Testis (tissue), 3 donors: ENCODE results near the gene CYB5R4. TPM values are rescaled to one million over a fixed set of nuclear protein-coding genes. Genes with fewer than 3 reads are reported as not detected.
"Not testable (repeated sequence)": the region's sequence is repeated elsewhere in the genome, so short reads cannot be mapped to it uniquely, and the experiment has no call there.

ENCODE experiments used
- DNase-seq: peaks from one replicate; pipeline ENCODE4 v3.0.0-alpha.2; 2019
- H3K27ac ChIP-seq, 2 donors: fragments of 200-600 bp; sonication (generic); one replicate each; pipeline ENCODE4 v1.5.1; 2019
- H3K27me3 ChIP-seq: fragments of 200-600 bp; sonication (generic); one replicate; pipeline ENCODE4 v1.5.1; 2019
- H3K36me3 ChIP-seq: fragments of 200-600 bp; sonication (generic); one replicate; pipeline ENCODE4 v1.5.1; 2017; ENCODE audit warnings: low read depth; ENCODE audit errors: missing control alignments
- H3K4me1 ChIP-seq: fragments of 200-600 bp; sonication (generic); one replicate; pipeline ENCODE4 v1.5.1; 2019
- H3K4me3 ChIP-seq, 2 donors: fragments of 200-600 bp; sonication (generic); one replicate each; pipeline ENCODE4 v1.5.1; 2017 to 2019
- H3K9me3 ChIP-seq: fragments of 200-600 bp; sonication (generic); one replicate; pipeline ENCODE4 v1.5.1; 2017
- CTCF ChIP-seq, 3 experiments: fragments of 450-650 bp in 2 of 3; fragments of 200-600 bp in 1 of 3; sonication (generic) in 1 of 3; IDR thresholded peaks; one replicate each; pipeline ENCODE4 v1.5.1; 2016 to 2019; ENCODE audit warnings: antibody characterized with exemption in 3 of 3, mild to moderate bottlenecking in 2 of 3, moderate library complexity in 1 of 3
- POLR2A ChIP-seq: fragments of 450-650 bp; IDR thresholded peaks from one replicate; pipeline ENCODE4 v1.6.1; 2017; ENCODE audit warnings: antibody characterized with exemption, mild to moderate bottlenecking, moderate library complexity
- WGBS, 2 donors: methylation state at CpG; one replicate each; pipeline ENCODE4 v1.1.5; 2018; 5-methylcytosine and 5-hydroxymethylcytosine counted together
- intact Hi-C: fragments of 100-400 bp; cut with DNase I; formaldehyde crosslinking; loops from one replicate; pipeline ENCODE4 v1.15.1; 2023; ENCODE audit warnings: low total_unique reads
- polyA plus RNA-seq: library from polyadenylated mRNA; stranded (reverse); fragments of 350-450 nt; fragmentation: Illumina TruSeq; extraction: RNeasy Lipid Tissue Mini Kit (QIAGEN cat#74804); gene quantifications from one replicate; pipeline ENCODE4 v1.2.3, GENCODE V29; 2014; ENCODE audit warnings: low read depth, low replicate concordance; ENCODE audit not compliant: insufficient read depth
- total RNA-seq, 2 donors: library from RNA; depleted of rRNA; stranded (reverse); fragments of >200 nt; gene quantifications; one replicate each; pipeline ENCODE4 v1.2.3, GENCODE V29; 2016

CYB5R4 gene
- total and polyA plus RNA-seq, 3 donors from 2014 or later, result 18.2 to 53.5 (median 20.5) TPM

DNA sequence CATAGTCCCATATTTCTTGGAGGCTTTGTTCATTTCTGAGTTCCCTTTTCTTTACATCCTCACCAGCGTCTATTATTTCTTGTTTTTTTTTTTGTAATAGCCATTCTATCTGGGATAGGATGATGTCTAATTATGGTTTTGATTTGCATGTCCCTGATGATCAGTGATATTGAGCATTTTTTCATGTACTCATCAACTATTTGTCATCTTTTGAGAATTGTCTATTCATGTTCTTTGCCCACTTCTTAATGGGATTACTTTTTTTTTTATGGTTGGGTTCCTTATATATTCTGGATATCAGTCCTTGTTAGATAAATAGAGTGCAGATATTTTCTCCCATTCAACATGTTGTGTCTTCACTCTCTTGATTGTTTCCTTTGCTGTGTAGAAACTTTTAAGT is 42.1 kb downstream of the CYB5R4 start:
- Histone ChIP-seq H3K36me3 (no peaks in the 10 kb centered on the region), H3K27ac (no peak overlapping the region), H3K4me3 (no peak overlapping the region), H3K4me1 (no peaks in the 10 kb centered on the region), H3K9me3 (no peaks in the 10 kb centered on the region), H3K27me3 (no peaks in the 10 kb centered on the region)
- TF ChIP-seq CTCF (IDR thresholded peaks at IDR 0.05) (no peak), POLR2A (no peak)
- no peak for DNase-seq
- 95 to 96% methylated on average over 1 of the region's 1 CpG for WGBS, 2 donors
- intact Hi-C loops, result no loop called here

- WGBS, 2 donors, result 91 to 92% methylated on average over 4 of the region's 4 CpGs
- intact Hi-C loops, result no loop called here
- no peak overlapping the region for H3K27ac ChIP-seq
Measured at GRCh38 chr6:83904395-83904794, 44.9 kb downstream of the CYB5R4 start.

DNA sequence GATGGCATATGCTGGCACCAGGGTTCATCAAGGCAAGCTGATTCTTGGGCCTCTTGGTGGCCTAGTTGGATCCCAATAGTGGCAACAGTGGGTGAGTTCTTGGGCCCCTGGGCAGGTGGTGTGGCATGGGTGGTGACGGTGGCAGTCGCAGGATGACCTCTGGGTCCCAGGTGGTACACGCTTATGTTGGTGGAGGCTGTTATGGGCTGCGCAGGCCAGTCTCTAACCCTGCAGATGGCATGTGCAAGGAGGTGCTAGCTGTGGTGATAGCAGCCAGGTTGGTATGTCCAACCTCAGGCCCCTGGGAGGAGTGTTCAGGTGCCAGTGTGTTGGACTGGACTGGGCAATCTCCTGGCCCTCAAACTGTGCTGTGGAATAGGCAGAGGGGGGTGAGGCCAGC is 46.2 kb downstream of the CYB5R4 start:
- no peaks in the 10 kb centered on the region for H3K27me3 ChIP-seq
- no peak for TF ChIP-seq CTCF (IDR thresholded peaks at IDR 0.05)
- no peak for TF ChIP-seq POLR2A
- DNase-seq, result no peak
- no peaks in the 10 kb centered on the region for H3K4me1 ChIP-seq
- H3K27ac ChIP-seq, result no peak overlapping the region
- H3K9me3 ChIP-seq, result no peaks in the 10 kb centered on the region
- WGBS, 2 donors, result 97% methylated on average over 4 of the region's 4 CpGs; no CpG with 5 or more reads in 1 of the 2 donors
- no peaks in the 10 kb centered on the region for H3K36me3 ChIP-seq
- intact Hi-C loops, result no loop called here
- H3K4me3 ChIP-seq, result no peak overlapping the region

More at GRCh38 chr6:83904395-83904794, 44.9 kb downstream of the CYB5R4 start:
- no peak overlapping the region for H3K4me3 ChIP-seq
- no peaks in the 10 kb centered on the region for H3K27me3 ChIP-seq
- no peak for DNase-seq
- no peaks in the 10 kb centered on the region for H3K4me1 ChIP-seq
- no peaks in the 10 kb centered on the region for H3K36me3 ChIP-seq
- H3K9me3 ChIP-seq, result no peaks in the 10 kb centered on the region
- TF ChIP-seq POLR2A (no peak), CTCF (IDR thresholded peaks at IDR 0.05) (no peak)

DNA sequence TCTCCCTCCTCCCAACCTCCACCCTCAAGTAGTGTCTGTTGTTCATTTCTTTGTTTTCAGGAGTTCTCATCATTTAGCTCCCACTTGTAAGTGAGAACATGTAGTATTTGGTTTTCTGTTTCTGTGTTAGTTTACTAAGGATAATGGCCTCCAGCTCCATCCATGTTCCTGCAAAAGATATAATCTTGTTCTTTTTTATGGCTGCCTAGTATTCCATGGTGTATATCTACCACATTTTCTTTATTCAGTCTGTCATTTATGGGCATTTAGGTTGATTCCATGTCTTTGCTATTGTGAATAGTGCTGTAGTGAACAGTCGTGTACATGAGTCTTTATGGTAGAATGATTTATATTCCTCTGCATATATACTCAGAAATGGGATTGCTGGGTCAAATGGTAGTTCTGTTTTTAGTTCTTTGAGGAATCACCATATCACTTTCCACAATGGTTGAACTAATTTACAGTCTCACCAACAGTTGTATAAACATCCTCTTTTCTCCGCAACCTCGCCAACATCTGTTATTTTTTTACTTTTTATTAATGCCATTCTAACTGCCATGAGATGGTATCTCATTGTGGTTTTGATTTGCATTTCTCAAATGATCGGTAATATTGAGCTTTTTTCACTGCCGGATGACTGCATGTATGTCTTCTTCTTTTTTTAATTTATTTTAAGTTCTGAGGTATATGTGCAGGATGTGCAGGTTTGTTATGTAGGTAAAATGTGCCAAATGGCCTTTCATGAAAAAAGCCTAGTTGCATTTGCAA is 48.3 kb downstream of the CYB5R4 start:
- 93 to 94% methylated on average over 5 of the region's 5 CpGs for WGBS, 2 donors
- DNase-seq, H3K9me3 ChIP-seq, H3K4me3 ChIP-seq, H3K4me1 ChIP-seq, H3K27me3 ChIP-seq, H3K27ac ChIP-seq, intact Hi-C loops, H3K36me3 ChIP-seq: not testable (repeated sequence)

DNA sequence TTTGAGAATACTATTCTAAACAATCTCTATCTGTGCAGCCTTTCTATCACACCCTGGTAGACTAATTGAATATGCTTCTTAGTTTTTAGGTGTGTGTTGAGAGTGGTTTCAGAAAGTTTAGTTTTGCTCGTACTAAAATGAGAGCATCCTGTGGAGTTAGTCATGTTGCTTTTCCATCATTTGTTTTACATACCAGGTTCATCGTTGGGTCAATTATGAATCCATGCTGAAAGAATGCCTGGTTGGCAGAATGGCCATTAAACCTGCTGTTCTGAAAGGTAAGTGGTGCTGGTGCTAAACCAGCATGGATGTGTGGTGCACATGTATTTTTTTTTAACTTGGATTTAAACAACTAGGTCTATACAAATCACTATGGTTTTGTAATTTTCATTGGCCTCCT is 49.3 kb downstream of the CYB5R4 start:
- Histone ChIP-seq H3K4me1 (no peaks in the 10 kb centered on the region), H3K36me3 (no peaks in the 10 kb centered on the region), H3K27me3 (no peaks in the 10 kb centered on the region), H3K9me3 (no peaks in the 10 kb centered on the region), H3K4me3 (no peak overlapping the region), H3K27ac (no peak overlapping the region)
- TF ChIP-seq POLR2A, result no peak
- TF ChIP-seq CTCF (IDR thresholded peaks at IDR 0.05), result no peak
- WGBS, 2 donors, result 86 to 98% methylated on average over 2 of the region's 2 CpGs
- no peak for DNase-seq
- intact Hi-C loops, result no loop called here
